WTC11 (cell line): ENCODE results near the gene DOCK1. TPM values are rescaled to one million over a fixed set of nuclear protein-coding genes. Genes with fewer than 3 reads are reported as not detected.

ENCODE experiments used
- ATAC-seq: fragments of 200-7000 bp; cut with Tn5 transposase; 2 replicates; pipeline ENCODE4 v1.10.0; 2021; ENCODE audit warnings: mild to moderate bottlenecking, moderate library complexity
- CTCF ChIA-PET: fragments of 300-600 bp; sonication (Branson Sonifier 250); formaldehyde crosslinking; loops from one replicate; lab custom pipeline; 2021; ENCODE audit warnings: antibody characterized with exemption; lab: Charles Lee
- POLR2A ChIA-PET: fragments of 350-600 bp; sonication (Branson Sonifier 250); formaldehyde crosslinking; loops from one replicate; lab custom pipeline; 2021; ENCODE audit warnings: antibody characterized with exemption; lab: Charles Lee
- DNase-seq: peaks from one replicate; pipeline ENCODE4 v3.0.0; 2021; ENCODE audit warnings: low spot score
- H3K27ac Mint-ChIP-seq: 2 replicates; pipeline ENCODE4 v1.8.0; 2021; ENCODE audit warnings: mixed read lengths
- H3K27me3 Mint-ChIP-seq: 2 replicates; pipeline ENCODE4 v1.8.0; 2021; ENCODE audit warnings: low read depth, mild to moderate bottlenecking, moderate library complexity, mixed read lengths
- H3K36me3 Mint-ChIP-seq: 2 replicates; pipeline ENCODE4 v1.8.0; 2021; ENCODE audit warnings: mixed read lengths
- H3K4me1 Mint-ChIP-seq: 2 replicates; pipeline ENCODE4 v1.8.0; 2022; ENCODE audit warnings: mixed read lengths
- H3K4me3 Mint-ChIP-seq: 2 replicates; pipeline ENCODE4 v1.8.0; 2021; ENCODE audit warnings: mild to moderate bottlenecking, moderate library complexity, mixed read lengths
- H3K9me3 Mint-ChIP-seq: 2 replicates; pipeline ENCODE4 v1.8.0; 2021; ENCODE audit warnings: mixed read lengths
- ARID4B ChIP-seq: sonication (generic); formaldehyde crosslinking; IDR thresholded peaks from 2 replicates; pipeline ENCODE4 v1.8.0; 2023; ENCODE audit warnings: missing genetic modification reagents, mild to moderate bottlenecking, borderline replicate concordance
- ATF6 ChIP-seq: sonication (generic); formaldehyde crosslinking; IDR thresholded peaks from 2 replicates; pipeline ENCODE4 v1.8.1; 2023; ENCODE audit warnings: mild to moderate bottlenecking, missing genetic modification reagents
- ETV6 ChIP-seq: sonication (generic); formaldehyde crosslinking; IDR thresholded peaks from 2 replicates; pipeline ENCODE4 v1.8.1; 2022; ENCODE audit warnings: mild to moderate bottlenecking, missing genetic modification reagents
- FOXP4 ChIP-seq: sonication (generic); formaldehyde crosslinking; IDR thresholded peaks from 2 replicates; pipeline ENCODE4 v1.8.0; 2022; ENCODE audit warnings: mild to moderate bottlenecking, missing genetic modification reagents
- GRHL2 ChIP-seq: fragments of 250-450 bp; sonication (Bioruptor Pico); IDR thresholded peaks from 2 replicates; pipeline ENCODE4 v1.8.0; 2022; ENCODE audit warnings: mild to moderate bottlenecking, moderate library complexity; ENCODE audit not compliant: insufficient replicate concordance, severe bottlenecking
- MLX ChIP-seq: sonication (generic); formaldehyde crosslinking; IDR thresholded peaks from 2 replicates; pipeline ENCODE4 v1.8.1; 2023; ENCODE audit warnings: mild to moderate bottlenecking, missing genetic modification reagents, moderate library complexity
- NFE2L1 ChIP-seq: sonication (generic); formaldehyde crosslinking; IDR thresholded peaks from 2 replicates; pipeline ENCODE4 v1.8.1; 2023; ENCODE audit warnings: missing genetic modification reagents
- NR1H2 ChIP-seq: sonication (generic); formaldehyde crosslinking; IDR thresholded peaks from 2 replicates; pipeline ENCODE4 v1.9.0; 2021; ENCODE audit warnings: mild to moderate bottlenecking, moderate library complexity, missing genetic modification reagents
- NR3C1 ChIP-seq: sonication (generic); formaldehyde crosslinking; conservative IDR thresholded peaks from 2 replicates; pipeline ENCODE4 v1.8.1; 2023; ENCODE audit warnings: low read depth, mild to moderate bottlenecking, missing genetic modification reagents
- RORB ChIP-seq: fragments of 250-450 bp; sonication (Bioruptor Pico); IDR thresholded peaks from 2 replicates; pipeline ENCODE4 v1.9.0; 2021; ENCODE audit warnings: mild to moderate bottlenecking
- SOX15 ChIP-seq: fragments of 250-450 bp; sonication (Bioruptor Pico); IDR thresholded peaks from 2 replicates; pipeline ENCODE4 v1.9.0; 2021; ENCODE audit warnings: mild to moderate bottlenecking
- SP1 ChIP-seq: sonication (generic); formaldehyde crosslinking; conservative IDR thresholded peaks from 2 replicates; pipeline ENCODE4 v1.8.1; 2022; ENCODE audit warnings: missing genetic modification reagents
- TEAD1 ChIP-seq: sonication (generic); formaldehyde crosslinking; IDR thresholded peaks from 2 replicates; pipeline ENCODE4 v1.8.0; 2022; ENCODE audit warnings: mild to moderate bottlenecking, missing genetic modification reagents
- TEAD4 ChIP-seq: sonication (generic); formaldehyde crosslinking; IDR thresholded peaks from 2 replicates; pipeline ENCODE4 v1.8.0; 2022; ENCODE audit warnings: mild to moderate bottlenecking, missing genetic modification reagents
- ZBTB21 ChIP-seq: sonication (generic); formaldehyde crosslinking; IDR thresholded peaks from 2 replicates; pipeline ENCODE4 v1.8.1; 2023; ENCODE audit warnings: mild to moderate bottlenecking, missing genetic modification reagents, borderline replicate concordance
- ZNF263 ChIP-seq: sonication (generic); formaldehyde crosslinking; IDR thresholded peaks from 2 replicates; pipeline ENCODE4 v1.8.1; 2022; ENCODE audit warnings: low read depth, mild to moderate bottlenecking, moderate library complexity, missing genetic modification reagents
- ZNF671 ChIP-seq: fragments of 250-450 bp; sonication (Bioruptor Pico); IDR thresholded peaks from 2 replicates; pipeline ENCODE4 v1.8.0; 2021; ENCODE audit warnings: mild to moderate bottlenecking
- ZSCAN18 ChIP-seq: fragments of 250-450 bp; sonication (Bioruptor Pico); IDR thresholded peaks from 2 replicates; pipeline ENCODE4 v2.1.2; 2022; ENCODE audit warnings: mild to moderate bottlenecking, moderate library complexity
- total RNA-seq: library from RNA; stranded (reverse); gene quantifications from 3 replicates; pipeline ENCODE4 v1.2.3, GENCODE V29; 2021
- TF ChIP-seq, protein P1 (sequence below): sonication (generic); formaldehyde crosslinking; conservative IDR thresholded peaks from 2 replicates; pipeline ENCODE4 v1.8.1; 2023; ENCODE audit warnings: mild to moderate bottlenecking, low read depth, missing genetic modification reagents, moderate library complexity
- TF ChIP-seq, protein P2 (sequence below): sonication (generic); formaldehyde crosslinking; IDR thresholded peaks from 2 replicates; pipeline ENCODE4 v1.8.1; 2022; ENCODE audit warnings: missing genetic modification reagents, borderline replicate concordance

DOCK1 gene
- total RNA-seq, 1 experiment from 2014 or later: 52.1 TPM

DNA sequence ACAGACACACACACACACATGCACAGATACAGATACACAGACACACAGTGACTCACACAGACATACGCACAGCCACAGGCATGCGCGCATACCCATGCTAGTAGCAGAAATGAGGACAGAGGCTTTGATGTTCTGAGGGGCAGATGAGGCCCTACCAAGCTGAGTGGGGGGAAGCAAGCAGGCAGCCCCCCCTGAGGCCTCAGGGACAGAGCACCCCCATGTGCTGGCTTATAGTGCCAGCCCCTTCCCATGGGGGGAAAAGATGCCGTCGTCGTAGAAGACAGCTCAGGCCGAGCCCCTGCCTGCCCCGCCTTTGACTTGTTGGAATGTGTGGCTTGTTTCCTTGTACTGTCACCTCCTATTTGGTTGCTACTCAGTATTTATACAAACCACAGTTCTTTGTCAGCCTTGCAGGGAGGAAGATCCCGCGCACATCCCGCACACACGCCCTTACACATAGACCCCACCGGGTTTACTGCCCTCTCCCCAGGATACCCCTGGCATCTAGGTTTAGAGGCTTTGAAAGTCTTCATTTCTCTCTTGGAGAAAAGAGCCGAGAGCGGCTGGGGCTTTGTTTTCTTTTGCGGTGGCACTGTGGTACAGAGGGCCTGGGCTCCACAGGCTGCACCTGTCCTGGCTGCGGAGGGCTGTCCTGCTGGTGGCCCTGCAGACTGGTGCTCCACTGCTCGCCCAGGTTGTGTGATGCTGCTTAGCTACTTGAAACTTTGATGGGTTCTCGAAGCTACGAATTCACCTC is 112.5 kb downstream of the DOCK1 start (continued):
- TF ChIP-seq FOXP4: no peak
- TF ChIP-seq ZNF263 (CRISPR knock-in tag): no peak
- TF ChIP-seq MLX (CRISPR knock-in tag): no peak
- TF ChIP-seq, all 79 proteins: peak for 0

- DNase-seq: no peak
- no peak for ATAC-seq
- H3K9me3 Mint-ChIP-seq: no peaks in the 10 kb centered on the region
- ChIA-PET CTCF (no interaction called here), POLR2A (no interaction called here)
- H3K4me1 Mint-ChIP-seq: peaks cover 3% of the 10 kb centered on the region
- H3K36me3 Mint-ChIP-seq: peaks cover 20% of the 10 kb centered on the region
- no peak overlapping the region for H3K4me3 Mint-ChIP-seq
- no peaks in the 10 kb centered on the region for H3K27me3 Mint-ChIP-seq
- H3K27ac Mint-ChIP-seq: no peak overlapping the region
- TF ChIP-seq ZNF671: no peak
- no peak for TF ChIP-seq ATF6 (CRISPR knock-in tag)
- TF ChIP-seq ETV6 (CRISPR knock-in tag): no peak
- TF ChIP-seq NR1H2 (CRISPR knock-in tag): no peak
- TF ChIP-seq SP1 (CRISPR knock-in tag): no peak
- no peak for TF ChIP-seq GRHL2 (CRISPR knock-in tag)
- no peak for TF ChIP-seq ZSCAN18 (CRISPR knock-in tag)
- TF ChIP-seq SOX15 (CRISPR knock-in tag): no peak
- TF ChIP-seq TEAD1 (CRISPR knock-in tag): no peak
- no peak for TF ChIP-seq ZBTB21
- TF ChIP-seq, protein P1, sequence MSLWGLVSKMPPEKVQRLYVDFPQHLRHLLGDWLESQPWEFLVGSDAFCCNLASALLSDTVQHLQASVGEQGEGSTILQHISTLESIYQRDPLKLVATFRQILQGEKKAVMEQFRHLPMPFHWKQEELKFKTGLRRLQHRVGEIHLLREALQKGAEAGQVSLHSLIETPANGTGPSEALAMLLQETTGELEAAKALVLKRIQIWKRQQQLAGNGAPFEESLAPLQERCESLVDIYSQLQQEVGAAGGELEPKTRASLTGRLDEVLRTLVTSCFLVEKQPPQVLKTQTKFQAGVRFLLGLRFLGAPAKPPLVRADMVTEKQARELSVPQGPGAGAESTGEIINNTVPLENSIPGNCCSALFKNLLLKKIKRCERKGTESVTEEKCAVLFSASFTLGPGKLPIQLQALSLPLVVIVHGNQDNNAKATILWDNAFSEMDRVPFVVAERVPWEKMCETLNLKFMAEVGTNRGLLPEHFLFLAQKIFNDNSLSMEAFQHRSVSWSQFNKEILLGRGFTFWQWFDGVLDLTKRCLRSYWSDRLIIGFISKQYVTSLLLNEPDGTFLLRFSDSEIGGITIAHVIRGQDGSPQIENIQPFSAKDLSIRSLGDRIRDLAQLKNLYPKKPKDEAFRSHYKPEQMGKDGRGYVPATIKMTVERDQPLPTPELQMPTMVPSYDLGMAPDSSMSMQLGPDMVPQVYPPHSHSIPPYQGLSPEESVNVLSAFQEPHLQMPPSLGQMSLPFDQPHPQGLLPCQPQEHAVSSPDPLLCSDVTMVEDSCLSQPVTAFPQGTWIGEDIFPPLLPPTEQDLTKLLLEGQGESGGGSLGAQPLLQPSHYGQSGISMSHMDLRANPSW (CRISPR knock-in tag): no peak
- no peak for TF ChIP-seq TEAD4 (CRISPR knock-in tag)
- no peak for TF ChIP-seq ARID4B
- no peak for TF ChIP-seq NFE2L1 (CRISPR knock-in tag)
- no peak for TF ChIP-seq RORB (CRISPR knock-in tag)
- no peak for TF ChIP-seq NR3C1 (CRISPR knock-in tag)
- TF ChIP-seq, protein P2, sequence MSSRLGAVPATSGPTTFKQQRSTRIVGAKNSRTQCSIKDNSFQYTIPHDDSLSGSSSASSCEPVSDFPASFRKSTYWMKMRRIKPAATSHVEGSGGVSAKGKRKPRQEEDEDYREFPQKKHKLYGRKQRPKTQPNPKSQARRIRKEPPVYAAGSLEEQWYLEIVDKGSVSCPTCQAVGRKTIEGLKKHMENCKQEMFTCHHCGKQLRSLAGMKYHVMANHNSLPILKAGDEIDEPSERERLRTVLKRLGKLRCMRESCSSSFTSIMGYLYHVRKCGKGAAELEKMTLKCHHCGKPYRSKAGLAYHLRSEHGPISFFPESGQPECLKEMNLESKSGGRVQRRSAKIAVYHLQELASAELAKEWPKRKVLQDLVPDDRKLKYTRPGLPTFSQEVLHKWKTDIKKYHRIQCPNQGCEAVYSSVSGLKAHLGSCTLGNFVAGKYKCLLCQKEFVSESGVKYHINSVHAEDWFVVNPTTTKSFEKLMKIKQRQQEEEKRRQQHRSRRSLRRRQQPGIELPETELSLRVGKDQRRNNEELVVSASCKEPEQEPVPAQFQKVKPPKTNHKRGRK: no peak
These were observed 113.0 kb downstream of the DOCK1 start for GRCh38 chr10:127018298-127018650.
